GM12865 (cell line): Measurements from ENCODE around the gene OLFML2B.

Experiments
- DNase-seq: peaks from one replicate; pipeline ENCODE4 v3.0.0; 2010; ENCODE audit warnings: low read depth
- H3K4me3 ChIP-seq: 2 replicates; pipeline ENCODE4 v1.5.1; 2011; ENCODE audit warnings: mild to moderate bottlenecking, low read depth, low read length, control low read depth
- TF ChIP-seq, protein P1 (sequence below): IDR thresholded peaks from 2 replicates; pipeline ENCODE4 v1.5.1; 2011; ENCODE audit warnings: low read length, control low read depth, low read depth, inconsistent platforms; ENCODE audit not compliant: insufficient read depth; ENCODE audit errors: missing control alignments

Gene OLFML2B

DNA sequence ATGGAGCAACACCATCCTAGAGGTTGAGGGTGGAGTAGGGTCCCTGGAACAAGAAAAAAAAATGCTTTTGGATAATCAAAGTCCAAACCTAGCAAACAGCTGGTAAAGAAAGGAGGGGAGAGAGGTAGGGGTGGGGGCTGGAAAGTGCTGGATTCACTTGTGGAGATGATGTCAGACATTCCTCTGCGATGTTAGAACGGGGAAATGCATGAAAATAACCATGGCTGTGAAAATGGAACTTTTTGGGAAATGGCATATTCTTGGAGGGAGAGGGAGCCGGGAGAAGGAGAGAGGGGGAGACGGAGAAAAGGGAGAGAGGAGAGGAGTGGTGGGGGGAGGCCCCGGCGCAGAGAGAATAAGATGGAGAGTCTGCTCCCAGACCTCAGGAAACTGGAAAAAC is 53.6 kb downstream of the OLFML2B start:
- TF ChIP-seq, protein P1, sequence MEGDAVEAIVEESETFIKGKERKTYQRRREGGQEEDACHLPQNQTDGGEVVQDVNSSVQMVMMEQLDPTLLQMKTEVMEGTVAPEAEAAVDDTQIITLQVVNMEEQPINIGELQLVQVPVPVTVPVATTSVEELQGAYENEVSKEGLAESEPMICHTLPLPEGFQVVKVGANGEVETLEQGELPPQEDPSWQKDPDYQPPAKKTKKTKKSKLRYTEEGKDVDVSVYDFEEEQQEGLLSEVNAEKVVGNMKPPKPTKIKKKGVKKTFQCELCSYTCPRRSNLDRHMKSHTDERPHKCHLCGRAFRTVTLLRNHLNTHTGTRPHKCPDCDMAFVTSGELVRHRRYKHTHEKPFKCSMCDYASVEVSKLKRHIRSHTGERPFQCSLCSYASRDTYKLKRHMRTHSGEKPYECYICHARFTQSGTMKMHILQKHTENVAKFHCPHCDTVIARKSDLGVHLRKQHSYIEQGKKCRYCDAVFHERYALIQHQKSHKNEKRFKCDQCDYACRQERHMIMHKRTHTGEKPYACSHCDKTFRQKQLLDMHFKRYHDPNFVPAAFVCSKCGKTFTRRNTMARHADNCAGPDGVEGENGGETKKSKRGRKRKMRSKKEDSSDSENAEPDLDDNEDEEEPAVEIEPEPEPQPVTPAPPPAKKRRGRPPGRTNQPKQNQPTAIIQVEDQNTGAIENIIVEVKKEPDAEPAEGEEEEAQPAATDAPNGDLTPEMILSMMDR, result no peak
- no peak overlapping the region for H3K4me3 ChIP-seq
- no peak for DNase-seq

DNA sequence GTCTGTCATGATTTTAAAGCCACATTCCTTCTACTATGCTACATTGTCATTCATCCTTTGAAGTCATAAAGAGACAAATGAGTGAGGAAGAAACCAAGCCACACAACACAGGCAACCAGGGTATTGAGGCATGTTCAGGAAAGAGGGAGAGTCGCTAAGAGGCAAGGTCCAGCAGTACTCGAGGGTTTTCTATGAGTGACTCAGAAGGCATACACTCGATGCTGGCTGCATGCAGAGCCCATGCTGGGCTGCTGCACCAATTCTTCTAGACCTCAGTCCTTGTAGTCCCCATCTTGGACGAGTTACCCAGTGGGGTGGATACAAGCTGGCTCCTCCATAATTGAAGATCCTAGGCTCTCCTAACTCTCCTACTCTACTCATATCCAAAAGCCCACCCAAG is 57.6 kb downstream of the OLFML2B start:
- DNase-seq, result no peak
- no peak overlapping the region for H3K4me3 ChIP-seq
- TF ChIP-seq, protein P1, result no peak

DNA sequence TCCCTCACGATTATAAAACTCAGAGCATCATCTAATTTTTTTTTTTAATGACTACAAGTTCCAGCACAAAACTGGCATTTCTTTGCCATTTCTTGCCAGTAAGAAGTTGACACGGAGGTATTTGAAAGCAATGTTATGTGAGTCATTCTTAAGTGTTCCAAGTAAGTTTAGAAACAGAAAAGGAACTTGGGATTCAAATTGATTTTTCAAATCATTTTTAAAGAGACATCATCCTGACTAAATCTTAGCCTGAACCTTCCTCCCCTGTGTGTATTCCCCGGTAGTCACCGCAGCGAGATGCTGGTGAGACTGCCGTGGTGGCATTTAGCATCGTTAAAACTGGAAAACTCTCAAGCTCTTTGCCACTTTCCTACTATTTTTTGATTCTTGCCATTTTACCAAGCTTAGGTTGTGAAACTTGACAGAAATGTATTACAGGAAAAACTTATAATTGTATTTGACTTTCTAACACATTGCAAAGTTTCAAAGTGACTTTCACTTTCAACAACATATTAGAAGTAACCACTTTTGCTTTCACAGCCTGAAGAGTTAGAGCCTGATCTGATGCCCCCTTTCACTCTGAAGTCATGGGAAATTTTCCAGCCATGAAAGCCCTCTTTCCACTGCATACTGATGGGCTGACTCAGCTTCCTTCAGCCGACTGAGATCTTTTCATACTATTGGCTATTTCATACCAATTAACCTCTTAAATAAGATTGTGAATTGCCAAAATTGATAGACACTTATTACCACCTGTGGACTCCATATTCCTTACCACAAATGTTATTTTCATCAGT is 61.4 kb downstream of the OLFML2B start:
- peak overlapping the region; percentile 52 for H3K4me3 ChIP-seq
- DNase-seq, result peak; percentile 71
- TF ChIP-seq, protein P1, result no peak

DNA sequence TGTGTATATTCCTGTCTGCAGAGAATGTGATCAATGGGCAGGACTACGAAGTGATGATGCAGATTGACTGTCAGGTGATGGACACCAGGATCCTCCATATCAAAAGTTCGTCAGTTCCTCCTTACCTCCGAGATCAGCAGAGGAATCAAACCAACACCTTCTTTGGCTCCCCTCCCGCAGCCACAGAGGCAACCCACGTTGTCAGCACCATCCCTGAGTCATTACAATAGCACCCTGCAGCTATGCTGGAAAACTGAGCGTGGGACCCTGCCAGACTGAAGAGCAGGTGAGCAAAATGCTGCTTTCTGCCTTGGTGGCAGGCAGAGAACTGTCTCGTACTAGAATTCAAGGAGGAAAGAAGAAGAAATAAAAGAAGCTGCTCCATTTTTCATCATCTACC is 65.2 kb downstream of the OLFML2B start:
- no peak overlapping the region for H3K4me3 ChIP-seq
- TF ChIP-seq, protein P1, result no peak
- DNase-seq, result no peak

DNA sequence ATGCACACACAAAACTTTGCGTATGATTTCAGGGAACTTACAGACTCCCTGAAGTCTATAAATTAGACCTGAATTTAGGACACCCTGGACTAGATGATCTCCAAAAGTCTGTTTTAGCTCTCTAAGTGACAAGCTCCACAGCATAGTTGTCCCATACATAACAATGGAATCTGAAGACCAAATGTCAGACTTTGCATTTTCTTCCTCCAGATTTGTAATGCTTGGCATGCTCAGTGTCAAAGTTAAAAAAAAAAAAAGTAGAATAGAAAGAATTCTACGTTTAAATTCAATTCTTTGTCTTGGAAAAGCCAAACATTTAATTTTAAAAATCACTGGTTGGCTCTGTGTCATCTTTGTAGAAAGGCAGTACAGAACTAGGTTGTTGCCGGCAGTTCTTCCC is 66.7 kb downstream of the OLFML2B start:
- TF ChIP-seq, protein P1, result no peak
- DNase-seq, result no peak
- H3K4me3 ChIP-seq, result no peak overlapping the region

DNA sequence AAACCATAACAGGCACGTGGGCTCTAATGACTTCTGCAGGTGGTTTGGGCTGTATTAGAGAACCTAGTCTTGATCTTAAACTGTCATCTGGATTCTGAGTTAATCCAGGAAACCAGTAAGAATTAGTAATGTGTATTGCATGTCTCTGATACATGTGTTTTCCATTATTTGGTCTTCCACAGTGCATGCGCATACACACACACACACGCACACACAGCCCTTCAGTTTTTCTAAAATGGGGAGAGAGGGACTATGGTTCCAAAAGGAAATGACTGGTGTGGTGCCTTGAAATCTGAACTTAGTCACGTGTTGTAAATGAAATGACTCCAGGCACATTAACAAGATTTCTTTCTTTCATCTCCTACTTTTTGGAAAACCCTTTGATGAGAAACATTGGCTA is 67.6 kb downstream of the OLFML2B start:
- TF ChIP-seq, protein P1, result no peak
- no peak overlapping the region for H3K4me3 ChIP-seq
- DNase-seq, result no peak

DNA sequence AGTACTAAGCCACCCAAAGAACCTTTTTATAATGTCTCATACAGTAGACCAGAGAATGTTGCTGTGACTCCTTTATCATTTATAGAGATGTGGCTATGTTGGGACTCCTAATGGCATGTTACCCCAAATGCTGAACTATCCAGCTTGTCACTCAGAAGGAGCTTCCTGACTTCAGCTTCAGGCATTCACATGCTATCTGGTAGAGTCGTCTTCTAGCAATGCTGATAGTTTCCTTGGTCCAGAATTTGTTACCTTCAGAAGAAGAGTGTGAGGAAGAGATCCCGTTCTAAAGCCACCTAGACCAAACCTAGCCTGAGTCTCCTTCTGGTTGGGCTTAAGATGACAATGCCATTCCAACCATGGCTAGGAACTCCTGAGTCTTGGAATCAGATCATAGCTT is 68.1 kb downstream of the OLFML2B start:
- TF ChIP-seq, protein P1, result no peak
- no peak overlapping the region for H3K4me3 ChIP-seq

More for the DNA sequence above, 68.1 kb downstream of the OLFML2B start:
- DNase-seq, result no peak
